ENCODE data around the gene COG1.

DNA sequence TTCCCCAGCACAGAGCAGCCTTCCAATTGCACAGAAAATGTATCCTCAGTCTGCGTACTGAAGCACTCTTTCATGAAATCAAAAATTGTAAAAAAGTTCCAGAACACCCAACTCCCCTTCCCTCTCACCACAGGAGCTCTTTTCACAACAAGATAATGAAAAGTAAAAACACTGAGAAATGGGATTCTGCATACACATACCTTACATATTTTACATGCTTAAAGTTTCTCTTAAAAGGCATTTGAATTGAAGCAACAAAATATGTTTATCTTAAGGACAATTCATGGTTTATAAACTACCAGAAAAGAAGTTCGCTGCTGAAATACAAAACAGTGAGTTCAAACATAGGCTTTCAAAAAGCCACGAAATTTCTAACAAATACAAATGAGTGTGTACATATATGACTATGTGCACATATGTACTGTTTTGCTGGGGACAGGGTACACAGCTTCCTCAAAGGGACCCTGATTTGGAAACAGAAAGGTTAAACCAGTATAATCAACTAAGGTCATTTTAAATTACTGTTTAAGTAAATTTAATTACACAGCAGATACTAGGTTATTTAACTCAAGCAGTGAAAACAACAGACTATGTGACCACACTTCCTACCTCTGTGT lies 33.8 kb downstream of the COG1 start:
- TF ChIP-seq, protein P1, sequence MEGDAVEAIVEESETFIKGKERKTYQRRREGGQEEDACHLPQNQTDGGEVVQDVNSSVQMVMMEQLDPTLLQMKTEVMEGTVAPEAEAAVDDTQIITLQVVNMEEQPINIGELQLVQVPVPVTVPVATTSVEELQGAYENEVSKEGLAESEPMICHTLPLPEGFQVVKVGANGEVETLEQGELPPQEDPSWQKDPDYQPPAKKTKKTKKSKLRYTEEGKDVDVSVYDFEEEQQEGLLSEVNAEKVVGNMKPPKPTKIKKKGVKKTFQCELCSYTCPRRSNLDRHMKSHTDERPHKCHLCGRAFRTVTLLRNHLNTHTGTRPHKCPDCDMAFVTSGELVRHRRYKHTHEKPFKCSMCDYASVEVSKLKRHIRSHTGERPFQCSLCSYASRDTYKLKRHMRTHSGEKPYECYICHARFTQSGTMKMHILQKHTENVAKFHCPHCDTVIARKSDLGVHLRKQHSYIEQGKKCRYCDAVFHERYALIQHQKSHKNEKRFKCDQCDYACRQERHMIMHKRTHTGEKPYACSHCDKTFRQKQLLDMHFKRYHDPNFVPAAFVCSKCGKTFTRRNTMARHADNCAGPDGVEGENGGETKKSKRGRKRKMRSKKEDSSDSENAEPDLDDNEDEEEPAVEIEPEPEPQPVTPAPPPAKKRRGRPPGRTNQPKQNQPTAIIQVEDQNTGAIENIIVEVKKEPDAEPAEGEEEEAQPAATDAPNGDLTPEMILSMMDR (IDR thresholded peaks at IDR 0.05), result no peak
- TF ChIP-seq EZH2phosphoT487 (IDR thresholded peaks at IDR 0.05) (no peak), EZH2 (IDR thresholded peaks at IDR 0.05) (no peak)
